Stimulated activated CD8-positive, alpha-beta memory T cell treated with anti-CD3 and anti-CD28 coated beads, Interleukin-7, amount 100 ng/mL, for 1 hour (primary cell): ENCODE results near the gene SPDEF.

Source experiments
- DNase-seq, 2 donors: peaks; one replicate each; pipeline ENCODE4 v3.0.0-alpha.2; 2020; ENCODE audit warnings: low read depth in 2 of 2

SPDEF gene

DNA sequence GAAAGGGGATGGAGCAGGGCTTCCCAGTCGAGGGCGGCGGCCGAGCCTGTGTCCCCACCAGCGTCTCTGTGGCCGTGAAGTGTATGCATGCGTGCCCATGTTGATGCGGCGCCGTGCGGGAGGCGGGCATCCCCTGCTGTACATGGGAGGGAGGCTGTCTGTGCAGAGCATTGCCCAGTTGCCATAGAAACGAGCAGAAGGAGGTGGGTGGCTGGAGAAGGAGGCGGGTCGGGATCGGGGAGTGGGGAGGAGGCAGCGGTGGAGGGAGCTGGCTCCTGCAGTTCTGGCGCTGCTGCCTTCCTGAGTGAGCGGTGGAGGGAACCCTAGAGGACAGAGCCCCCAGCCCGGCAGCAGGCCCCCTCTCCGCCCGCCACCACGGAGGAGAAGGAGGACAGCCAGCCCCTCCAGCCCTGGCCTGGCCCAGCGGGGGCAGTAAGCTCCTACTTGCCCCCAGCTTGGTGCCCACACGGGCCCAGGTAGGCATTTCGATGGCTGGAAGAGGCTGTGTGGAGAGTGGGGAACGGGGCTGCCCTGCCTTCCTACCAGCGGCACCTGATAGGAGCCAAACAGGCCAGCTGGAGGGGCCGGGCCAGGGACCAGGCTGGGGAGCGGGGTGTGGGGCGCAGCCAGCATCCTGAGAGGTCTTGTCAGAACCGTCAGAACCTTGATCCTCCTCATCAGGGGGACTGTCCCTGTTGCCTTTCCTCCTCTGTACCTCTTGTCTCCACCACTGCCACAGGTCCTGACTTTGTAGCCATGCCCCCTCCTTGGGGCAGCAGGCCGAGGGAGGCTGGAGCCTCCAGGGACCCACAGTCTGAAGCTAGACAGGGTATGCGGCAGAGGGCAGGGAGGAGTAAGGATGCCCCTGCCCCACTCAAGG is 41.3 kb downstream of the SPDEF start:
- no peak for DNase-seq

DNA sequence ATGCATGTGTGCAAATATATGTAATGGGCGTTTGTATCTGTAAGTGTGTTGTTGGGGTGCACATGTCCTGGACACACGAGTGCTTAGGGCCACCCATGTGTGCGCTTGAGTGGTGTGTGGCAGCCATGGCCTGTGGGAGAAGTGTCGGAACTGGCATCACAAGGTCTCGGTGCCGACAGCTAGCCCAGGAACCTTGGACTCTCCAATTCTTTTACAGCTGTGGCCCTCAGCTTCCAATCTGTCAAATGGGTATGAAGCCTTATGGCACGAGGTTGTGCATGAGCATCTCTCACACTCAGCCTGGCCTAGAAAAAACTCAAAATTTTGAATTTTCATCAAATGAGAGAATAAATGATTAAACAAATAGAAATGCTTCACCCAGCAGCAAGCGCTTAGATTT is 42.0 kb downstream of the SPDEF start:
- DNase-seq: no peak

DNA sequence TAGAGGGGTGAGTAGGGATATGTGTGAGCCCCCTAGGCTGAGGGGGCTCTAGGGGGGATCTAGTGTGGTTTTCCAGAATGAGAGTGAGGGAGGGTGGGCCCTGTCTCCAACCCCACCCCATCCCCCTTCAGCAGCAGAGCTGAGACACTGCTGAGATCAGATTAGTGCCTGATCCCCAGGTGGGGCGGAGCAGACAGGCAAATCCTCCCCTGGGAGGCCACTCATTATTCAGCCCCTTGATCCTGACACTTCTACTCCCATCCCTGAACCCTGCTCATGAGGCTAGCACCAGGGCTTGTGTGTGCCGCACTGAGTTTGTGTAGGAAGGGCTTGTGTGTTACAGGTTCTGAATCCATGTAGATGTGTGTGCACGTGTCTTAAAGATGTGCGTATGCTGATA is 42.5 kb downstream of the SPDEF start:
- no peak for DNase-seq

DNA sequence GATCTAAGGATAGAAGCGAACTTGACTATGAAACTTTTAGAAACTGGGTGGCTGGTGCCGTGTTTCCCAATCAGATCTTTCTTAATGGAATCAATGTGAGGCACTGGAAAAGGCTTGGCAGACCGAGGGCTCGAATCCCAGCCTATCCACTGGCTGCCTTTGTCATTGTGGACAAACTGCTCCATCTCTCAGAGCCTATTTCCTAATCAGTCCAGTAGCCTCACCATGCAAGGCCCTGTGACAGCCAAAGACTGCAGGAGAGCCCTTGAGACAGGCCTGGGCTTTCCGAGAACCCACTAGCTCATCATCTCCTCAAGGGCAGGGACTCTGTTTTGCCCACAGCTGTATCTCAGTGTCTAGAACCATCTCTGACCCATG is 43.4 kb downstream of the SPDEF start:
- no peak for DNase-seq

DNA sequence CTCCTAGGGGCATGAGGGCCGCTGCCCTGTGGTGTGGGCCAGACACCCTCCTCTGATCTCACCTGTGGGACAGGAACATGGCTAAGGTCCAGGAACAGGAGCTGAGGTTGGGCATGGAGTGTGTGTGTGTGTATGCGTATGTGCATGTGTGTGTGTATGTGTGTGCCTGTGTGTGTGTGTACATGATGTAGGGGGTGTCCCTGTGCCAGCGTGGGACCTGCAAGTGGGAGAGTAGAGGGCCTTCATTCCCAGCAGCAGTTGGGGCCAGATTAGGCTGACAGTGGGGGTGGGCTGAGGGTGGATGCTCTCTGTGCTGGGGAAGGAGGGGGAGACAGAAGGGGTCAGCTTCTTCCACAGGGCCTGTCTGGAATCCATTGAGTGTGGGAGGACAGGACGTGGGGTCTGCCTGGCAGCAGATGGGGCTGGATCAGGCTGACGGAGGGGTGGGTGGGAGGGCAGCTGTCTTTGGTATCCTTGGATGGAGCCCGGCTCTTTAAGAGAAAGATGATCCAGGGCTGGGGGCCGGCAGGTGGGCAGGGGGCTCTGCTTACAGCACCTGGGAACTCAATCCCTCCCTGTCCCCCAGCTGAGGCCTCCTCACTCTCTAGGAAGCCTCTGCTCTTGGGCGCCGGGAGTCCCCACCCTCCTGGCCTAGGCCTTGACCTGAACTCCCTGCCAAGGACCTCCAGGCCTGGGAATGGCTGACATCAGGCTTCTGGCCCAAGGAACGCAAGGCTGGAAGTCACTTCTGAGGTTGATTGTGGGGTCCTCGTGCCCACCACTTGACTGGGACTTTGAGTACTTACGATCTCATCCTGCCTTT is 44.0 kb downstream of the SPDEF start:
- DNase-seq: no peak

DNA sequence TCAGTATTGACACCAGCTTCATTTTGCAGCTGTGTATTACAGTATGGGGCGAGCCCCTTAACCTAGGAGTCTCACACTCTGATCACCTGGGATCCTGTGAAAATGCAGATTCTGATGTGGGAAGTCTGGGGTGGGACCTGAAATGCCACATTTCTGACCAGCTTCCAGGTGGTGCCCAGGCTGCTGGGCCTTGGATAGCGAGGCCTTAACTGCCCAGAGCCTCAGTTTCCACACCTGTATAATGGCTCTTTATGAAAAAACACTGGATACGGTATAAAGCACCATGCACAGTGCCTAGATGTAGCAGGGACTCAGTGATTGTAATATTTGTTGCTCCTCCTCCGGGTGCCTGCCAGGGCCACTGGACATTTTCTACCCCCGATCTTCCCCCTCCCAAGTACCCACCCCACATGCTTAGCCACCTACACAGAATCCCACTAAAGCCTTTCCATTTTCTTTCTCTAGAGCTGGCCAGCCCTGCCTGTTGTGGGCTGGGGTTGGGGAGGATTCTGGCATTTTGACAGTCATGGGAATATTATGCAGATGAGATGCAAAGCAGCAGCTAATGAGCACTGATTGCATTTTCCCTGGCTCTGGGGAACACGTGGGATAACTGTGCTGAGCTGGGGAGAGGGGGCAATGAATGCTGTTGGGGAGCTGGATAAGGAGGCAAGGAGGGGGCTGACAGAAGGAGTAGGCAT is 44.8 kb downstream of the SPDEF start:
- no peak for DNase-seq

DNA sequence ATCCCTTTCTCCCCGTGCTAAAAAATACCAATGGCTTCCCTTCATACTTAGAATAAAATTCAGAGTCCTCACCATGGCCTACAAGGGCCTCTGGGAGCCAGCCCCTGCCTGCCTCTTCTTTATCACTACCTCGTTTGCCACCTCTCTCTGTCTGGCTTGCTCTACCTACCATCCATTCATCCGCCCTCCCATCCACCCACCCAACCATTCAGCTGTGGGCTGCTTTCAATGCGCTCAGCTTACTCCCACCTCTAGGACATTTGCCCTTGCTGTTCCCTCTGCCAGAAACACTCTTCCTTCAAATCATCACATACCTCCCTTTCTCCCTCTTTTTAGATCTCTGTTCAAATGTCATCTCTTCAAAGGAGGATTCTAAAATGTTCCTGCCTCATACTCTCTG is 45.8 kb downstream of the SPDEF start:
- no peak for DNase-seq

DNA sequence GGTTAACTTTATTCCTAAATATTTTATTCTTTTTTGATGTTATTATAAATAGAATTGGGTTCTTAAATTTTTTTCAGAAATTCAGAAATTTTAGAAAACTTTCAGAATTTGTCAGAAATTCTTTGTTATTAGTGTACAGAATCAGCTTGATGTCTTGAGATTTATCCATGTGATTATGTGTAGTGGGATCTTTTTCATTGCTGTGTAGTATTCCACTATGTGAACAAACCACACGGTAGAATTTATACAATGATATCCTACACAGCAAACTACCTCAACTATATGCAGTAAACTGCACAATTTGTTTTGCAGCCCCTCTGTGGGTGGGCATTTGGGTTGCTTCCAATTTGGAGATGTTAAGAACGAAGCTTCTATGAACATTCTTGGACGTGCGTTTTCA is 46.3 kb downstream of the SPDEF start:
- no peak for DNase-seq

DNA sequence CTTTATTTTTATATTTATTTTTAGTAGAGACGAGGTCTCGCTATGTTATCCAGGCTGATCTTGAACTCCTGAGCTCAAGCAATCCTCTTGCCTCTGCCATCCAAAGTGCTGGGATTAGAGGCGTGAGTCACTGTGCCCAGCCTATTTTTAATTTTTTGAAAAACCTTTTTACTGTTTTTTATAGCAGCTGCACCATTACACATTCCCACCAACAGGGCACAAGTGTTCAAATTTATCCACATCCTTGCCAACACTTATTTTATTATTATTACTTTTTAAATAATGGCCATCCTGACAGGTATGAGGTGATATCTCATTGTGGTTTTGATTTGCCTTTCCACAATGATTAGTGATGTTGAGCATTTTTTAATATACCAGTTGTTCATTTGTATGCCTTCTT is 47.7 kb downstream of the SPDEF start:
- DNase-seq: no peak

DNA sequence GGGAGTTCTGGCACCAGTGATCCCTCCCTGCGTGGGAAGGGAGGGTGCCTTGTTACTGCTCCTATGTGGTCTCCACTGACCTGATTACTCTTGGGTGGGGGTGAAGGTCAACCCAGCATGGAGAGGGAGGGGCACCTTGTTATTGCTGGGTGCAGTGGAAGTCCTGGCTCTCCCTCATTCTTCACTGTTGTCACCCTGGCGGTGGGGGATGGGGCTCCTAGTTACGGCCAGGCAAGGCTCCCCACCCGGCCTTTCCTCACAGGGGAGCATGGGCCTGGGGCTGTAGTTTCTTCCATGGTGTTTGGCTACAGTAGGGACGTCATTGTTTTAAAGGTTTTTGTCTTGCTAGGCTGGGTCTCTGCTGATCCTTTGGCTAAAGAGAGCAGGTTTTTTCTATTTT is 49.4 kb downstream of the SPDEF start:
- no peak for DNase-seq

DNA sequence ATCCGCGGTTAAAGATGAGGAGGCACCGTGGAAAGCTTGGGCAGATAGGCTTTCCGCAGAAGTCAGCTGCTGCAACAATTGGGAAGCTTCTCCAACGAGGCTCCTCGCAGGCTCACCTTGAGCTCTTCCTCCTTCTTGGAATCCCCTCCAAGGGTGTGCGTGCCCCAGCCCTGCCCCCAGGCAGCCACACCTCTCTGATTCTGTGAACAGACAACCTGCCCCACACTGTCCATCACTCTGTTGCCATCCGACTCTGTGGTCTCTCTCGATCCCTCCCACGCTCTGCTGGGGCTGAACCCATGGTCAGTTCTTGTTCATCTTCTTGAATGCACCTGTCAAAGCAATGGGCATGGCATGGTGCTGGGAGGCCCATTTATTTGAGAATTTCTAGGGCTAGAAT is 58.7 kb downstream of the SPDEF start:
- no peak for DNase-seq

DNA sequence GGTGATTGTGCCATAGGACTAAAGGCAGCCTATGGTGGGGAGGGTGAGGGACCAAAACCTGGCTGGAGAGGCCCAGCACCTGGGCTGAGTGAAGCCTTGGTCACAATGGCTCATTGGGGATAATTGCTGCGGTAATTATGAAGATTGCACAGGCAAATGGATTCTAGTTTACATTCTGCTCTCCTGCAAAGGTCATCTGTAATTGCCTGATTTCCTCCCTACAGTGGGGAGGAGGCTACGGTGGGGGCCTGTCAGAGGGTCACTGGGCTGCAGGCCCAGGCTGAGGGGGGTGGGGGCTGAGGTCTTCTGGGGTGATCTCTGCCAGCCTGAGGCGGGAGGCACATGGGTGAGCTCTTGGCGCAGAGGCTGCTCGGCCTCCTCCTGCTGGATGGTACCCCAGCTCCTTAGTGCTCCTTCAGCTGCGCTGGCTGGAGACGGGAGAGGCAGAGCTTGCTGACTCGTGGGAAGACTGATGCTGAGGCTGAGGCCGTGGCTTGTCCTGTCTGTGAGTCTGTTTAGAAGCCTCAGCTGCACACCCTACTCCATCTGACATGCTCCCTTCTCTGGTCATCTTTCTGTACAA is 59.9 kb downstream of the SPDEF start:
- DNase-seq: no peak

DNA sequence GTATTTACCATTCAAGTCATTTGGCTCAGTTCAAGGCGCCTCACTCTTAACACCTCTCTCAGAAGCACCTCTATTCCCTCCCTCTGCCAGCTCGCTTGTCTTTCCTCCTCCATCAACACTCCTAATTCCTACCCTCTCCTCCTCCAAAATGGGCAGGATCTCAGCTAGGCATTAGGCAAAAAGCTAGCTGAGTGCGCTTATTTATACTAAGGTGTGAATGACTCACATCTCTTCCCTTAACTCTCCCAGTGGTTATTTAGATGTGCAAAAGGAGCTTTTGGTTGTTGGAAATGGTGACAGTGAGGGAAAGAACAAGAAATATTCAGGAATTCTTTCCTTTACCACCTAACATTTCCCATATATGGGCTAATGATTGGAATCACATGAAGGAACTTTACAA is 61.2 kb downstream of the SPDEF start:
- DNase-seq: no peak

DNA sequence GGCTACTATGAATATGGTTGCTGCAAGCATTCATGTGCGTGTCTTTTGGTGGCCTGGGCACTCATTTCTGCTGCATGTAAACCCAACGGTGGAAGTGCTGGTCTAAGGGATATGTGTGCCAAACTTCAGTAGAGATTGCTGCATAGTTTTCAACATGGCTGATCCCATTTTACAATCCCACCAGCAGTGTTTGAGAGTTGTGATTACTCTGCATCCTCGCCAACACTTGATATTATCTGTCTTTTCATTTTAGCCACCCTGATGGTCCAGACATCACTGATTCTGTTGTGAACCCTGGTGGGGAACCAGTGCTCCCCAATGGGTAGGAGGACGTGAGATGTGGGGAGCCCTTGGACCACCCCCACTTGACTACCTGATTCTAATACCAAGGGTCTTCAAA is 62.8 kb downstream of the SPDEF start:
- DNase-seq: no peak

DNA sequence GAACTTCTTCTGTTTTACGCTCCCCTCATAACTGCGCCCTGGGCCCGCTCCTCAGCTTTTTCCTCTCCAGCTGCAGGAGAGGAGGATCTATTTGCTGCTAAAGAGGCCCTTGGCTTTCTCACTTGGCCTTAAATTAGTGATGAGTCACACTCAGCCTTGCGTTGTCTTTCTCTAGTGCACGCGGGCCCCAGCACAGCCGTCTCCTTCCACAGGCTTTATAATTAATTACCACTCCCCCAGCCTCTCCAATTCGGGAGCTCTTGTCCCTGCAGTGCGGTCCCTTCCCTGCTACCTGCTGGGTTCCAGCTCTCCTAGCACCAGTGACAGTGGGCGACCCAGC is 65.1 kb downstream of the SPDEF start:
- no peak for DNase-seq

DNA sequence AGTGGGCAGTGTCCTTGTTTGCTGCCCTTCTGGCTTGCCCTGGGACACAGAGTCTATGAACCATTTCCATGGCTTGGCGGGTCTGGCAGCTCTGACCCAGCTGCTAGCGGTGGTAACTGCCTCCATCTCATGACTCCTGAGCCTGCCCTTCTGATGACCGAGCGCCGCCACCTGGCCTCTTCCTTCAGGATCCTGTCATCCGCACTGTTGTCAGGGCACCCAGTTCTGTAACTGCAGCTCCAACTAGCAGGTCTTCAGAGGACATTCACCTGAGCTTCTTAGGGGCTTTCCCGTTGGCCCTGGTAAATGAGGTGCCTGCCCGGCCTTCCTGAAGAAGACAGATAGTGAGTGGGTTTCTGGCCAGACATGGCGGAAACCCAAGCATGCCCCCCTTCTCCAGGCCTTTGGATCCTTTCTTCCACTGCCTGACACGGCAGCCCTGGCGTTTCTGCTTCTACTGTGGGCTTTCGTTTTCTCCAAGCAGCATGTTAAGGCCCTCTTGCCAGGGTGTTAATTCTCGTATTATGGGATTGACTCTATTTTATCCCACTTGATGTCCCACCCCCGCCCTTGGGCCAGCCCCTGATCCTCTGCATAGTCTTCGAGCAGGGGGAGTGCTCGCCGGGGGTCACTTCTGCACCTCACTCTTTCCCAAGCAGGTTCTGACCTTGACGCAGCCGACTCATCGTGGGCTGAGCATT is 65.6 kb downstream of the SPDEF start:
- no peak for DNase-seq

DNA sequence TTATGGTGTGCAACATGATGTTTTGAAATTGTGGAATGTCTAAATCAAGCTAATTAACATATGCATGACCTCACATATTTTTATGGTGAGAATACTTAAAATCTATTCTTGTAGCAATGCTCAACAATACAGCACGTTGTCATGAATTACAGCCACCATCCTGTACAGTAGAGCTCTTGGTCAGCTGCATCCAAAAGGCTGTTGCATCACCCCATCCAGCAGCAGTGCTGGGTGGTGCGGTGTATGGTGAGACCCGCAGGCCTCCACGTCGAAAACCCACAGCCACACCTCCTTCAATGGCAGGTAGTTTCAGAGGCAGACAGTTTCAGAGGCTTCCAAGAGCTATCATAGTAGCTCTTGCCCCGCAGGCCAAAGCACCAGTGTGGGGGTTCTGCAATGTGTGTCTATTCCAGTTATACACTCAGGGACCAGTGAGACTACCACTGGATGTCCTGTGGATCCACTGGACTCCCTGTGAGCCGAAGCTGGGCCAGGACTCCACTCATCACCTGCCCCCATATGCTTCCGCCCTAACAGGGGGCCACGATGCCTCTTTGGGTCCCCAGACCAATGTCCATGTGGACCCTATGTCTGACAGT is 66.8 kb downstream of the SPDEF start:
- DNase-seq: no peak
